SKM-1 (cell line): Measurements from ENCODE around the gene NFU1.
A peak's percentile ranks its signal among the peaks of the same experiment; 100 is the strongest.
"Not testable (repeated sequence)": the region's sequence is repeated elsewhere in the genome, so short reads cannot be mapped to it uniquely, and the experiment has no call there.

Experiments used
- DNase-seq: peaks from one replicate; lab custom pipeline; 2025; ENCODE audit not compliant: unreplicated experiment; lab: John Stamatoyannopoulos, UW

Gene NFU1

GRCh38 chr2:69452687-69453086 is 15.5 kb upstream of the NFU1 start:
- DNase-seq: no peak

- DNase-seq: no peak
Observed at GRCh38 chr2:69450735-69451416, 13.6 kb upstream of the NFU1 start.

GRCh38 chr2:69449906-69450305 is 12.7 kb upstream of the NFU1 start:
- DNase-seq: no peak

GRCh38 chr2:69443673-69444072 is 6.4 kb upstream of the NFU1 start:
- not testable (repeated sequence) for DNase-seq

- not testable (repeated sequence) for DNase-seq
Observed at GRCh38 chr2:69439499-69439898, 2.3 kb upstream of the NFU1 start.

DNA sequence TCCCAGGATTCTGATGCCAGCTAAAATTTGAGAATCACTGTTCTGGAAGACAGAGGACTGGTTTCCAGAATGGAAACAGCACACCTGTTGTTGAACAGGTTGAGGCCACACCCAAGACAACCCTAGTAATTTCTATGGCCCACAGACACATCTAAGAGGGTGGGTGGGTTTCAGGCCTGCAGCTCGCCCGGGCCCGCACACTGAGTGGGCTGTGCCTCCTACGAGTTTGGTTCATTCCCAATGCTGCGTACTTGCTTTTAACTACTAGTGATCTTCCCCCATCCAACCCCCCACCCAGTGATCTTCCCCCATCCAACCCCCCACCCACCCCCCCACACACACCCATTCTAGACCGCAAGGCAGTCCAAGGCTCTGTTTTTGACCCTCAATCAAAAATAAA is 1.3 kb upstream of the NFU1 start:
- no peak for DNase-seq

DNA sequence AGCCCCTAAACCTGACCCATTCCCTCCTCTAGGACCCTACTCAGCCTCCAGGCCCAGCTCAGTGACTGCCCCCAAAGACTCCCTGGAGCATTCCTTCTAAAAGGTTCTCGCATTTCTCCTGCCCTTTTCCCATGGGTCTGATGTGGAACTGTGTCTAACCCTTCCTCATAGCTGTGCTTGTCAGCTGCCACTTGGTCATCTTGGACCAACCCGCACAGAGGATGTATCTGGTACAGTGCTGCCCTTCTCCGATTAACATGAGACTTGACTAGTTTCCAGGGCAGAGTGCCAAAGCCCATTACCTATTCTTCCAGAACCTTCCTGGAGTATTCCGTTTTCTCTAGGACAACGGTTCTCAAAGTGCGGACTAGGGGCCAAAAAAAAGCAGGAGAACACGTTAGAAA is 518 bp upstream of the NFU1 start:
- DNase-seq: no peak

DNA sequence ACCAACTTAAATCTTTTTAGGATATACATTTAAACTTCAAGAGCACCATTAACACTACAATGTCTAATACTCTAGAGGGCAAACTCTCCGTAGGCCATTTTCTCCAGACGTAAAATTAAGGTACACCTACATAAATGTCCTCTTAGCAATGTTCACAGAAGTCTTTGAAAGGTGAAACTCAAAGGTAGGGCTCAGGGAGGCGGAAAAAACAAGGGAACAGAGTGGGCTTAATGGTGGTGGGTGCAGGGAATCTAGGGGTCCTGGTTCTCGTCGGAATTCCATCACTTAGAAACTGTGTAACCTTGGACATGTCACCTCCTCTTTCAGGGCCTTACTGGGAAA is 668 bp downstream of the NFU1 start:
- DNase-seq: no peak

DNA sequence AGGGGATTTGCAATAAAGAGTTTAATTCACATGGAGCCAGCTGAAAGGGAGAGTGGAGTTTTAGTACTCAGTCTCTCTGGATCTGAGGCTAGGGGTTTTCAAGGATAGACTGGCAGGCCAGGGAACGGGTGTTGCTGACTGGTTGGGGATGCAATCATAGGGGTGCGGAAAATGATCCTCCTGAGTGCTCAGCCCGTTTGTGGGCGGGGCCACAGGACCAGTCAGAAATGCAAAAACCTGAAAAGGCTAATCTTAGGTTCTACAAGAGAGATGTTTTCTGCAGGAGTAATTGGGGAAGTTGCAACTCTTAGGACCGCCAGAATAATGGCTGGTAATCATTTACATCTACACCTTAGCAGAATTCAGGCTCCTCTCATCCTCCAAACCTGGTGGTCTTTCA is 2.5 kb downstream of the NFU1 start:
- no peak for DNase-seq

DNA sequence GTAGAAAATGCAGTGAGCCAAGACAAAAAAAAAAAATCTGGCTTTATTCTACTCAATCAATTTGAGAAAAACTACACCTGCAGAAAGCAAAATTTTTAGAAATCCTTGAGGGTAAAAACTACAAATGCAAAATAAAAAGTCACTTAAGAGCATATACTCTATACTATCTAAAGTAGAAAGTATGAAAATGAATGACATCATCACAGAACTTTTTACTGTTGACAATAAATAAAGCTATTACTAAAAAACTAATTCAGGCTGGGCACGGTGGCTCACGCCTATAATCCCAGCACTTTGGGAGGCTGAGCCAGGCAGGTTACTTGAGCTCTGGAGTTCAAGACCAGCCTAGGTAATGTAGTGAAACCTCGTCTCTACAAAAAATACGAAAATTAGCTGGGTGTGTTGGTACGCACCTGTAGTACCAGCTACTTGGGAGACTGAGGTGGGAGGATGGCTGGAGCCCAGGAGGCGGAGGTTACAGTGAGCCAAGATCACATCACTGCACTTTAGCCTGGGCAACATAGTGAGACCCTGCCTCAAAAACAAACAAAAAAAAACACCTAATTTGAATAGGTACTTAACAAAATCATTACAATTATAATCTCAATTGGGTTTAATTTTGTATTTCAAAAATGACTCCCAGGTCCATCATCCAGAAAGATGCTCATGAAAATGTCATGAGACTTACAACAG is 7.6 kb downstream of the NFU1 start:
- no peak for DNase-seq

DNA sequence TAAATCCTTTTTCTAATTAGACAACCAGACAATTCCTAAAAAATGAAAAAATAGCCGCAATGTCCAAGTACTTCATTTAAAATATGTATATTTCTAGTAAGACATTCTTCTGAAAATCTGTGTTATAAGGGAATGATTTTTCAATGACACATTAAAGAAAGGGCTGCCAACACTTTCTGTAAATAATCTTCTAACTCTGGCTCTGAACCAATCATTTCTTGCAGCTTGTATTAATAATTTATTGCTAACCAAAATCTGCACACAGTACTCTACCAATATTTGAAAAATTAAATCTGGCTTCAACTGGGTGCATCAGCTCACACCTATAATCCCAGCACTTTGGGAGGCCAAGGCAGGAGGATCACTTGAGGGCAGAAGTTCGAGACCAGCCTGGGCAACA is 8.3 kb downstream of the NFU1 start:
- DNase-seq: no peak

DNA sequence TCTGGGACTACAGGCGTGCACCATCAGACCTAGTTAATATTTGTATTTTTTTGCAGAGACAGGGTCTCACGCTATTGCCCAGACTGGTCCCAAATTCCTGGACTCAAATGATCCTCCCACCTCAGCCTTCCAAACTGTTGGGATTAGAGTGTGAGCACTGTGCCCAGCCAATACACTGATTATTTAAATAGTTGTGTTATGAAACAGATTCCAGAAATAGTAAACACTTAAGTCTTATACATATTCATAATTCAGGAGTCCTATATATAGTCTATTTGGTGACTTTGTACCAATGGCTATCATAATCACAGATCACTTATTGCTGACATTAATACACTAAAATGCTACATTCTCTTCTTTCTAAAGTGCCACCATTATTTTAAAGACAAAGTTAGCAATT is 12.8 kb downstream of the NFU1 start:
- no peak for DNase-seq

DNA sequence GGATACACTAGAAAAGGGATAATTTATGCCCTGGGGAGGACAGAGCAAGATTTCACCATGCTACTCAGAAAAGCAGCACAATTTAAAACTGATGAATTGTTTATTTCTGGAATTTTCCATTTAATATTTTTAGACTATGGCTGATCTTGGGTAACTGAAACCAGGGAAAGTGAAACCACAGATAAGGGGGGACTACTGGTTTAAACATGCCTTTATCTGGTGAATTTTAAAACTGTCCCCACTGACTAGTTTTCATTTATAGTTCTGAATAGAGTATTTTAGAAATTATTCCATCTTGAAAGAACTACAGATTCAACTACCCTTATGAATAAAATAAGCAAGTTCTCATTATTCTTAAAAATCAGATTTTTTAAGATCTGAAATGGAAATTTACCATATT is 15.0 kb downstream of the NFU1 start:
- no peak for DNase-seq

- DNase-seq: not testable (repeated sequence)
Observed at GRCh38 chr2:69419111-69419510, 18.1 kb downstream of the NFU1 start.

DNA sequence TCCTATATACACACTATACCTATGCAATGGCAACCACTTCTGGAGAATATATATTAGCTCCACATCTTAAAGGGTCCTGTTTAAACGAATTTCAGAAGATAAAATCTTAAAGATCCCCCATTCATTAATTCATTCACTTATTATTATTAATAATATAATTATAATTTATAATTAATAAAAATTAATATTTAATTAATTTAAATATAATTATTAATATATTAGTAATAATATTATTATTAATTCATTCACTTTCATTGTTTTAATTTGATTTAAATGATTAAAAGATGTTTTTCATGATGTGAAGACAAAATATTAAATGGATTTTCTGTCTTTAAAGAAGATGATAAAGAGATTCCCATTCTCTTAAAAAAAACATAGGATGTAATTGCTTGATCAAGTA is 21.1 kb downstream of the NFU1 start:
- DNase-seq: no peak

DNA sequence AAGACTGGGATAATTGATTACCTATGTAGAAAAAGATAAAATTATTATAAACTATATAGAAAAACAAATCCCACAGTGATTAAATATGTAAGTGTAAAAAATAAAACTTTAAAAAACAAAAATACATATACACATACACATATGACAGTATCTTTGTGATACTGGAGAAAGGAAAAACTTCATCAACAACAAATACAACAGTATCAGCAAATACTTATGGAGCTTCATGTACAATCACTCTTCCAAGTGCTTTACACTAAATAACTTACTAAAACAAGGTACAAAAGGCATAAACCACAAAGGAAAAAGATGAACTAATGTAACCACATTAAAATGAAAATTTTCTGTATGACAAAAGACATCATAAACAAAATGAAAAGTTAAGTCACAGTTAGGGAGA is 26.1 kb downstream of the NFU1 start:
- no peak for DNase-seq

GRCh38 chr2:69405306-69405705 is 31.9 kb downstream of the NFU1 start:
- DNase-seq: no peak

DNA sequence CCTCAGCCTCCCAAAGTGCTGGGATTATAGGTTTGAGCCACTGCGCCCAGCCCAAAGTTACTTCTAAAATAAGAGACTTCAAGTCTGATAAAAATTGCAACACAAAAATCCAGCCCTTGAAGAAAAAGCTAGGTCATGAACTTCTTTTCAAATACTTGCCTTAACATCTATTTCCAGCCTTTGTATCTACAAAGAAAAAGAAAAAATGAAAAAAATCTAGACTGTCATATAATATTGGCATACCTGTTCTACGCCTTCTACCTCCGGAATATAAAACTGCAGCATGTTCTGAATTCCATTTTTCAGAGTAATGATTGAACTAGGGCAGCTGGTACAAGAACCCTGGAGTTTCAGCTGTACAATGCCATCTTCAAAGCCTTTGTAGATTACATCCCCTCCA is 37.1 kb downstream of the NFU1 start:
- no peak for DNase-seq

GRCh38 chr2:69397234-69397633 is 40.0 kb downstream of the NFU1 start:
- DNase-seq: no peak

- no peak for DNase-seq
Observed at GRCh38 chr2:69395866-69396265, 41.4 kb downstream of the NFU1 start.

GRCh38 chr2:69393963-69394362 is 43.3 kb downstream of the NFU1 start:
- no peak for DNase-seq

GRCh38 chr2:69390471-69390870 is 46.8 kb downstream of the NFU1 start:
- DNase-seq: peak; percentile 56

- no peak for DNase-seq
Observed at GRCh38 chr2:69390001-69390400, 47.2 kb downstream of the NFU1 start.
